Osteocyte (in vitro differentiated cells): ENCODE data around the gene ECM1. TPM values are rescaled to one million over a fixed set of nuclear protein-coding genes. Genes with fewer than 3 reads are reported as not detected.
A peak's percentile ranks its signal among the peaks of the same experiment; 100 is the strongest.

Experiments
- DNase-seq: peaks from one replicate; pipeline ENCODE4 v3.0.0; 2021; ENCODE audit warnings: mixed read lengths; ENCODE audit not compliant: unreplicated experiment; ENCODE audit errors: extremely low spot score
- H3K27ac Mint-ChIP-seq: one replicate; pipeline ENCODE4 v1.8.0; 2021; ENCODE audit warnings: mild to moderate bottlenecking, mixed read lengths; ENCODE audit not compliant: unreplicated experiment
- H3K27me3 Mint-ChIP-seq: one replicate; pipeline ENCODE4 v1.8.0; 2021; ENCODE audit warnings: mixed read lengths; ENCODE audit not compliant: unreplicated experiment
- H3K36me3 Mint-ChIP-seq: one replicate; pipeline ENCODE4 v1.8.0; 2021; ENCODE audit warnings: mixed read lengths; ENCODE audit not compliant: unreplicated experiment
- H3K4me1 Mint-ChIP-seq: one replicate; pipeline ENCODE4 v1.8.0; 2021; ENCODE audit warnings: mixed read lengths; ENCODE audit not compliant: unreplicated experiment
- H3K4me3 Mint-ChIP-seq: one replicate; pipeline ENCODE4 v1.8.0; 2021; ENCODE audit warnings: mild to moderate bottlenecking, moderate library complexity, mixed read lengths; ENCODE audit not compliant: unreplicated experiment
- H3K9me3 Mint-ChIP-seq: one replicate; pipeline ENCODE4 v1.8.0; 2021; ENCODE audit warnings: mixed read lengths; ENCODE audit not compliant: unreplicated experiment
- CTCF ChIP-seq: fragments of 200-600 bp; sonication (generic); IDR thresholded peaks from 2 replicates; pipeline ENCODE4 v1.5.0; 2021; ENCODE audit warnings: antibody characterized with exemption, mild to moderate bottlenecking, moderate library complexity
- total RNA-seq: library from RNA; stranded (reverse); gene quantifications from 2 replicates; pipeline ENCODE4 v1.2.1, GENCODE V29; 2021

ECM1 gene
- total RNA-seq, 1 donor from 2014 or later: 17.4 TPM

DNA sequence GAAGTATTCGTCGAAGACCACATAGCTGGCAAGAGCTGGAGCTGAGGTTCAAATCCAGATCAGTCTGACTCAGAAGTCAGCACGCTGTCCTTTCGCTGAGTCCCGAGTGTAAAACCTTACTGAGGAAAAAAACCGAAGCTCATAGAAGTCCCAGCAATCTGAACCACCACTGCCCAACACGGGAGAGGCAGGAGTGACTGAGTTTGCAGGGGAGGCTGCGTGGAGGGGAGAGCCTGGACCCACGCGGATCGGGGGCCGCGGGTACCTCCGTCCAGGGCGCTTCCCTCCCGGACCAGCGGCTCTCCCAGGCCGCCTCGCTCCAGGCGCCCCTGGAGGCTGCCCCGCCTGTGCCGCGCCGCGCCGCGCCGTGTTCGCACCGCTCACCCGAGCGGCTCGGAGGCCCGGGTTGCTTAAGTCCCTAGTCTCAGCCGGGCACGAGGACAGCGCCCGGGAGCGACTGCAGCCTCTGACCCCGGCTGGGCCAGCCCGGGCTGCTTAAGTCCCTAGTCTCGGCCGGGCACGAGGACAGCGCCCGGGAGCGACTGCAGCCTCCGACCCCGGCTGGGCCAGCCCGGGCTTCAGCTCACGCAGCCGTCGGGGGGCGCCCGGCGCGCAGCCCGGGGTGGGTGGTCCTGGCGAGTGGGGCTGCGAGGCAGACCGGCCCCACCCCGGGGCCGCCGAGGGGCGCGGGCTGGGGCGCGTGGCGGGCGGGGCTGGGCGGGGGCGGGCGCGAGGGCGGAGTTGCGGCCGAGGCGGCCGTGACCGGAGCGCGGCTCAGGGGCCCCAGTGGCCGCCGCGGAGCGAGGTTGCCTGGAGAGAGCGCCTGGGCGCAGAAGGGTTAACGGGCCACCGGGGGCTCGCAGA, 41.0 kb downstream of the ECM1 start, which contains the start of gene ADAMTSL4:
Gene ADAMTSL4 (plus strand): TSS at position 777 of the 864 bp plus-strand sequence. CDS start 2,881 bp downstream, outside the sequence.
- Mint-ChIP-seq H3K9me3 (no peaks in the 10 kb centered on the region), H3K27ac (peak within 1 kb of the TSS; percentile 60)

DNA sequence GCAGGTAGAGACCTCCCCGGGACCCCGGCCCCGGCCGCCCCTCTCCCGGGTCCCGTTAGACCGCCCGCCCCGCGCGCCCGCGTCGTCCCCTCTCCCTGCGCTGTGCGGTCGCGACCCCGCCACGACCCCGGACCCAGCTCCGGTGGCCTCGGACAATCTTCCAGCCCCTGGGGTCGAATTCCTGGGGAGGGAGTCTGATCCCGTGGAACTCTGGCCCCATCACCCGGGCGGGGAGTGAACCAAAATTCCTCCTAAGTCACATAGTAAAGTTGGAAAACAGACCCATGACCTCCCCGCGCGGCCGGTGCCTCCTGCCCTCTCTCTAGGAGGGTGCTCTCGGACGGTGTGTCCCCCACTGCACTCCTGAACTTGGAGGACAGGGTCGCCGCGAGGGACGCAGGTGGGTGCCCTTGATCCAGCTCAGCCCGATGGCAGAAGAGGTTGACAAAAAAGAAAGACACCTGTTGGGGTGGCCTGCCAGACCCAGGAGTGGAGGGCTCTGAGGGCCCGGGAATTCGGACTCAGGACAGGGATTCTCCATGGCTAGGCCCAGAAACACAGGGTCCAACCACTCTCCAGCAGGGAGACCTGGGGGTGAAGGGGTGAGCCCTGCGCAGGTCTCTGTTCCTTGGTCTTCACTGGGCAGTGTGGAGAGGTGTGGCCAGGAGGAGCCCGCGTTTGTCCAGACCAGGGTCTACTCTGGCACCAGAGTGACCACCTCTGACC, 41.8 kb downstream of the ECM1 start:
- Mint-ChIP-seq H3K4me3 (peak overlapping the region; percentile 72), H3K27me3 (no peaks in the 10 kb centered on the region), H3K36me3 (no peaks in the 10 kb centered on the region), H3K9me3 (no peaks in the 10 kb centered on the region), H3K4me1 (peaks cover 29% of the 10 kb centered on the region), H3K27ac (no peak overlapping the region)
- no peak for TF ChIP-seq CTCF
- no peak for DNase-seq

More for the DNA sequence above, 41.0 kb downstream of the ECM1 start, which contains the start of gene ADAMTSL4:
- no peaks in the 10 kb centered on the region for H3K36me3 Mint-ChIP-seq
- H3K4me1 Mint-ChIP-seq: peaks cover 29% of the 10 kb centered on the region
- peak within 1 kb of the TSS; percentile 72 for H3K4me3 Mint-ChIP-seq
- TF ChIP-seq CTCF: peak; percentile 33
- DNase-seq: no peak
- no peaks in the 10 kb centered on the region for H3K27me3 Mint-ChIP-seq

GRCh38 chr1:150550222-150551050, 42.5 kb downstream of the ECM1 start:
- peak overlapping the region; percentile 6 for H3K4me3 Mint-ChIP-seq
- H3K9me3 Mint-ChIP-seq: no peaks in the 10 kb centered on the region

GRCh38 chr1:150551051-150551783, 43.3 kb downstream of the ECM1 start:
- Mint-ChIP-seq H3K9me3 (no peaks in the 10 kb centered on the region), H3K27me3 (no peaks in the 10 kb centered on the region), H3K4me3 (no peak overlapping the region), H3K4me1 (peaks cover 29% of the 10 kb centered on the region), H3K36me3 (peaks cover 2% of the 10 kb centered on the region), H3K27ac (peak overlapping the region; percentile 50)
- TF ChIP-seq CTCF: no peak
- DNase-seq: no peak

More at GRCh38 chr1:150550222-150551050, 42.5 kb downstream of the ECM1 start:
- Mint-ChIP-seq H3K36me3 (no peaks in the 10 kb centered on the region), H3K27ac (peak overlapping the region; percentile 50), H3K27me3 (no peaks in the 10 kb centered on the region), H3K4me1 (peaks cover 29% of the 10 kb centered on the region)
- DNase-seq: no peak
- no peak for TF ChIP-seq CTCF
